HCT116 (cell line): Measurements from ENCODE around the gene GALNT18. TPM values are rescaled to one million over a fixed set of nuclear protein-coding genes. Genes with fewer than 3 reads are reported as not detected.

ENCODE experiments used
- ATAC-seq: fragments of 200-7000 bp; cut with Tn5 transposase; 2 replicates; pipeline ENCODE4 v1.9.1; 2020; ENCODE audit warnings: mild to moderate bottlenecking, moderate library complexity
- BruUV-seq: library from RNA; stranded (reverse); fragments of 400-500 nt; replicated peaks from 2 replicates; lab custom pipeline; 2021; lab: Mats Ljungman, UMichigan
- CTCF ChIA-PET: fragments of 300-600 bp; sonication (Branson Sonifier 250); formaldehyde crosslinking; loops from one replicate; lab custom pipeline; 2021; ENCODE audit warnings: antibody characterized with exemption; lab: Charles Lee
- POLR2A ChIA-PET: fragments of 300-600, 350-600 bp; sonication (Branson Sonifier 250); formaldehyde crosslinking; loops from one replicate; lab custom pipeline; 2021; ENCODE audit warnings: antibody characterized with exemption; lab: Charles Lee
- RAD21 ChIA-PET, 2 experiments: fragments of 300-600 bp; sonication (Branson Sonifier 250); formaldehyde crosslinking; loops; one replicate each; lab custom pipeline; 2023; ENCODE audit warnings: low total read pairs in 2 of 2; ENCODE audit not compliant: uncharacterized antibody in 2 of 2, unreplicated experiment in 2 of 2, low non-redundant PET in 1 of 2; lab: Charles Lee
- DNase-seq: peaks from one replicate; pipeline ENCODE4 v3.0.0-alpha.2; 2010; ENCODE audit warnings: low read depth, low spot score
- H2AFZ ChIP-seq: fragments of 200-600 bp; shearing (Covaris generic), sonication (generic); 2 replicates; pipeline ENCODE4 v1.6.1; 2017; ENCODE audit warnings: low read depth, mixed run types, mixed read lengths, antibody characterized with exemption, low read length; ENCODE audit not compliant: poor library complexity, severe bottlenecking
- H3K27ac ChIP-seq: 2 replicates; pipeline ENCODE4 v1.5.1; 2012; ENCODE audit warnings: low read depth, low read length
- H3K27me3 ChIP-seq: fragments of 200-600 bp; sonication (generic); 2 replicates; pipeline ENCODE4 v1.6.1; 2016; ENCODE audit warnings: mixed run types, low read length, mixed read lengths; ENCODE audit not compliant: insufficient read depth
- H3K36me3 ChIP-seq, 2 experiments: fragments of 200-500 bp in 1 of 2; fragments of 200-600 bp in 1 of 2; sonication (Bioruptor generic) in 1 of 2; sonication (generic) in 1 of 2; 2 replicates each; pipeline versions ENCODE4 v1.5.1 to v1.6.1; 2014 to 2016; ENCODE audit warnings: low read length in 2 of 2, inconsistent platforms in 1 of 2, mixed read lengths in 1 of 2, mixed run types in 1 of 2; ENCODE audit not compliant: insufficient read depth in 2 of 2, control insufficient read depth in 1 of 2
- H3K4me1 ChIP-seq, 2 experiments: fragments of 200-600 bp in 1 of 2; sonication (generic) in 1 of 2; 2 replicates each; pipeline versions ENCODE4 v1.5.1 to v1.6.1; 2012 to 2017; ENCODE audit warnings: low read length in 2 of 2, inconsistent platforms in 1 of 2, mild to moderate bottlenecking in 1 of 2, mixed read lengths in 1 of 2, mixed run types in 1 of 2, moderate library complexity in 1 of 2; ENCODE audit not compliant: insufficient read depth in 2 of 2, control insufficient read depth in 1 of 2
- H3K4me2 ChIP-seq: fragments of 200-600 bp; sonication (generic); 2 replicates; pipeline ENCODE4 v1.6.1; 2017; ENCODE audit warnings: mixed run types, low read length, mixed read lengths
- H3K4me3 ChIP-seq, 2 experiments: fragments of 200-600 bp in 1 of 2; sonication (generic) in 1 of 2; replicated peaks in 1 of 2; 2 replicates each; pipeline ENCODE4 v1.5.1; 2011 to 2016; ENCODE audit warnings: low read length in 2 of 2, control low read depth in 1 of 2, low read depth in 1 of 2, mild to moderate bottlenecking in 1 of 2, mixed read lengths in 1 of 2, mixed run types in 1 of 2
- H3K79me2 ChIP-seq: fragments of 200-600 bp; sonication (generic); 2 replicates; pipeline ENCODE4 v1.6.1; 2017; ENCODE audit warnings: mild to moderate bottlenecking, mixed run types, low read length, moderate library complexity, mixed read lengths; ENCODE audit not compliant: insufficient read depth
- H3K9ac ChIP-seq: fragments of 200-600 bp; sonication (generic); 2 replicates; pipeline ENCODE4 v1.6.1; 2016; ENCODE audit warnings: low read length, mixed read lengths
- H3K9me2 ChIP-seq: fragments of 200-600 bp; sonication (generic), shearing (Covaris generic); 2 replicates; pipeline ENCODE4 v1.6.1; 2017; ENCODE audit warnings: mixed run types, mild to moderate bottlenecking, moderate library complexity; ENCODE audit not compliant: insufficient read depth
- H3K9me3 ChIP-seq, 2 experiments: fragments of 200-500 bp in 1 of 2; fragments of 200-600 bp in 1 of 2; sonication (Bioruptor generic) in 1 of 2; sonication (generic) in 1 of 2; 2 replicates each; pipeline ENCODE4 v1.6.1; 2014 to 2017; ENCODE audit warnings: low read length in 2 of 2, mixed read lengths in 2 of 2, inconsistent platforms in 1 of 2, low read depth in 1 of 2, mild to moderate bottlenecking in 1 of 2, mixed run types in 1 of 2, moderate library complexity in 1 of 2; ENCODE audit not compliant: control insufficient read depth in 1 of 2, insufficient read depth in 1 of 2
- H4K20me1 ChIP-seq: fragments of 200-600 bp; sonication (generic), shearing (Covaris generic); 2 replicates; pipeline ENCODE4 v1.6.1; 2017; ENCODE audit warnings: mixed run types, mild to moderate bottlenecking, moderate library complexity; ENCODE audit not compliant: insufficient read depth
- ATF3 ChIP-seq: IDR thresholded peaks from 2 replicates; pipeline ENCODE4 v1.6.1; 2012
- CBX3 ChIP-seq: IDR thresholded peaks from 2 replicates; pipeline ENCODE4 v1.6.1; 2012; ENCODE audit warnings: low read depth
- CEBPB ChIP-seq: IDR thresholded peaks from 2 replicates; pipeline ENCODE4 v1.6.1; 2012; ENCODE audit warnings: low read depth
- CTCF ChIP-seq, 3 experiments: fragments of 200-600 bp in 1 of 3; sonication (generic) in 1 of 3; IDR thresholded peaks in 2 of 3; conservative IDR thresholded peaks in 1 of 3; 2 replicates each; pipeline ENCODE4 v1.5.1; 2012 to 2017; ENCODE audit warnings: low read depth in 2 of 3, low read length in 2 of 3, antibody characterized with exemption in 1 of 3, borderline replicate concordance in 1 of 3, control low read depth in 1 of 3, mild to moderate bottlenecking in 1 of 3, mixed read lengths in 1 of 3, mixed run types in 1 of 3, moderate library complexity in 1 of 3; ENCODE audit not compliant: insufficient read depth in 1 of 3
- EGR1 ChIP-seq: IDR thresholded peaks from 2 replicates; pipeline ENCODE4 v1.6.1; 2012; ENCODE audit warnings: low read depth
- ELF1 ChIP-seq: IDR thresholded peaks from 2 replicates; pipeline ENCODE4 v1.6.1; 2012; ENCODE audit warnings: low read depth, borderline replicate concordance
- EZH2phosphoT487 ChIP-seq: fragments of 200-600 bp; IDR thresholded peaks from 2 replicates; pipeline ENCODE4 v1.6.1; 2018; ENCODE audit warnings: antibody characterized with exemption, borderline replicate concordance
- FOSL1 ChIP-seq: IDR thresholded peaks from 2 replicates; pipeline ENCODE4 v1.6.1; 2012; ENCODE audit warnings: low read depth
- MAX ChIP-seq: IDR thresholded peaks from 2 replicates; pipeline ENCODE4 v1.6.1; 2012
- POLR2A ChIP-seq: IDR thresholded peaks from 2 replicates; pipeline ENCODE4 v1.7.0; 2011; ENCODE audit warnings: borderline replicate concordance; ENCODE audit not compliant: insufficient read depth, insufficient read length; ENCODE audit errors: extremely low read depth
- POLR2AphosphoS5 ChIP-seq: IDR thresholded peaks from 2 replicates; pipeline ENCODE4 v1.6.1; 2011; ENCODE audit warnings: mild to moderate bottlenecking, low read depth, low read length, moderate library complexity
- REST ChIP-seq: IDR thresholded peaks from 2 replicates; pipeline ENCODE4 v1.6.1; 2012; ENCODE audit warnings: low read depth
- SIN3A ChIP-seq: IDR thresholded peaks from 2 replicates; pipeline ENCODE4 v1.6.1; 2012; ENCODE audit warnings: low read depth
- SP1 ChIP-seq: IDR thresholded peaks from 2 replicates; pipeline ENCODE4 v1.6.1; 2012; ENCODE audit warnings: low read depth
- SRF ChIP-seq: IDR thresholded peaks from 2 replicates; pipeline ENCODE4 v1.6.1; 2012; ENCODE audit warnings: low read depth
- TCF7L2 ChIP-seq: IDR thresholded peaks from 2 replicates; pipeline ENCODE4 v1.7.0; 2011; ENCODE audit warnings: borderline replicate concordance, inconsistent platforms; ENCODE audit not compliant: insufficient read depth, insufficient read length; ENCODE audit errors: extremely low read depth
- YY1 ChIP-seq: IDR thresholded peaks from 2 replicates; pipeline ENCODE4 v1.6.1; 2011; ENCODE audit warnings: low read length, low read depth, moderate library complexity, mild to moderate bottlenecking; ENCODE audit not compliant: insufficient replicate concordance; ENCODE audit errors: extremely low read depth
- ZBTB33 ChIP-seq: IDR thresholded peaks from 2 replicates; pipeline ENCODE4 v1.6.1; 2011; ENCODE audit warnings: mild to moderate bottlenecking, low read length, moderate library complexity; ENCODE audit not compliant: insufficient replicate concordance; ENCODE audit errors: extremely low read depth
- ZNF274 ChIP-seq: fragments of 200-500 bp; sonication (Bioruptor generic); IDR thresholded peaks from 2 replicates; pipeline ENCODE4 v1.6.1; 2014; ENCODE audit warnings: mild to moderate bottlenecking, low read depth, low read length, inconsistent platforms
- intact Hi-C: fragments of 100-400 bp; cut with micrococcal nuclease; formaldehyde crosslinking; loops from 2 replicates; pipeline ENCODE4 v1.10.0; 2022
- total RNA-seq: library from RNA; stranded (reverse); gene quantifications from one replicate; pipeline ENCODE4 v1.2.1, GENCODE V29; 2021; ENCODE audit not compliant: unreplicated experiment

GALNT18 gene
- total RNA-seq, 1 experiment from 2014 or later: 19.9 TPM

- intact Hi-C loops: no loop called here
- no peak overlapping the region for H3K4me2 ChIP-seq
- no peak overlapping the region for H3K9ac ChIP-seq
- no peak overlapping the region for H2AFZ ChIP-seq
- H3K4me3 ChIP-seq: no peak overlapping the region
- ATAC-seq: no peak
- no peaks in the 10 kb centered on the region for H4K20me1 ChIP-seq
- ChIA-PET CTCF (no interaction called here), RAD21 (no interaction called here)
- no peaks in the 10 kb centered on the region for H3K4me1 ChIP-seq
- no peak overlapping the region for H3K27ac ChIP-seq
- no peak for TF ChIP-seq CEBPB
- no peak for TF ChIP-seq YY1
- no peak for TF ChIP-seq REST
- TF ChIP-seq POLR2AphosphoS5: no peak
- no peak for TF ChIP-seq TCF7L2
- no peak for TF ChIP-seq SIN3A
- TF ChIP-seq MAX: no peak
- no peak for TF ChIP-seq FOSL1
- TF ChIP-seq EGR1: no peak
- TF ChIP-seq SP1: no peak
- no peak for TF ChIP-seq CTCF (IDR thresholded peaks at IDR 0.05 in 2 of 3, conservative IDR thresholded peaks at IDR 0.05 in 1 of 3; ENCODE audit: borderline replicate concordance in 1 of 3, insufficient read depth in 1 of 3, low read depth in 2 of 3, low read length in 2 of 3)
- TF ChIP-seq EZH2phosphoT487: no peak
- no peak for TF ChIP-seq SRF
- TF ChIP-seq POLR2A: no peak
- TF ChIP-seq CBX3: no peak
- no peak for TF ChIP-seq ZNF274
- no peak for TF ChIP-seq ELF1
- TF ChIP-seq ZBTB33: no peak
- TF ChIP-seq ATF3: no peak
- TF ChIP-seq, all 23 proteins: peak for 0
- no peaks in the 10 kb centered on the region for H3K79me2 ChIP-seq
- no peak for DNase-seq
- no peaks in the 10 kb centered on the region for H3K9me3 ChIP-seq
- BruUV-seq: no TSS peak
- H3K36me3 ChIP-seq: no peaks in the 10 kb centered on the region
- H3K27me3 ChIP-seq: no peaks in the 10 kb centered on the region
- POLR2A ChIA-PET: no interaction called here
- no peaks in the 10 kb centered on the region for H3K9me2 ChIP-seq
These were observed 149.7 kb downstream of the GALNT18 start for GRCh38 chr11:11472106-11472505.
